GM12878 (cell line): Measurements from ENCODE around the gene RANBP3. TPM values are rescaled to one million over a fixed set of nuclear protein-coding genes. Genes with fewer than 3 reads are reported as not detected.

ENCODE experiments used
- BHLHE40 ChIP-seq, 2 experiments: fragments of 450-650 bp in 1 of 2; IDR thresholded peaks; 2 replicates each; pipeline ENCODE4 v1.6.1; 2011 to 2017; ENCODE audit warnings: low read depth in 2 of 2, borderline replicate concordance in 1 of 2, improper control_type of control experiment in 1 of 2, low read length in 1 of 2, mild to moderate bottlenecking in 1 of 2
- CBX3 ChIP-seq: fragments of 200-600 bp; sonication (generic); IDR thresholded peaks from 2 replicates; pipeline ENCODE4 v1.6.1; 2016; ENCODE audit warnings: low read depth, borderline replicate concordance
- CEBPB ChIP-seq, 2 experiments: fragments of 150-350 bp in 1 of 2; IDR thresholded peaks; 2 replicates each; pipeline ENCODE4 v1.6.1; 2012 to 2014; ENCODE audit warnings: low read depth in 2 of 2, low read length in 2 of 2, borderline replicate concordance in 1 of 2, inconsistent platforms in 1 of 2
- CREM ChIP-seq: IDR thresholded peaks from 2 replicates; pipeline ENCODE4 v1.6.1; 2014; ENCODE audit warnings: antibody characterized with exemption, low read depth
- EGR1 ChIP-seq, 2 experiments: IDR thresholded peaks; 1 replicate in 1 of 2; 2 replicates in 1 of 2; pipeline ENCODE4 v1.6.1; 2011 to 2012; ENCODE audit warnings: low read depth in 2 of 2, low read length in 2 of 2, borderline replicate concordance in 1 of 2, mild to moderate bottlenecking in 1 of 2, moderate library complexity in 1 of 2
- IKZF1 ChIP-seq: fragments of 450-650 bp; conservative IDR thresholded peaks from 2 replicates; pipeline ENCODE4 v1.6.1; 2017; ENCODE audit warnings: antibody characterized with exemption, mild to moderate bottlenecking
- JUNB ChIP-seq: IDR thresholded peaks from 2 replicates; pipeline ENCODE4 v1.6.1; 2016; ENCODE audit warnings: antibody characterized with exemption, mild to moderate bottlenecking
- NBN ChIP-seq: fragments of 450-650 bp; IDR thresholded peaks from 2 replicates; pipeline ENCODE4 v1.6.1; 2016
- NFYB ChIP-seq: IDR thresholded peaks from 2 replicates; pipeline ENCODE4 v1.6.1; 2011; ENCODE audit warnings: low read depth, mild to moderate bottlenecking, low read length, improper control_type of control experiment, moderate library complexity; ENCODE audit not compliant: insufficient read depth
- NR2C2 ChIP-seq: IDR thresholded peaks from 2 replicates; pipeline ENCODE4 v1.6.1; 2011; ENCODE audit warnings: borderline replicate concordance, low read depth; ENCODE audit not compliant: control insufficient read depth, insufficient read length
- PAX8 ChIP-seq: fragments of 450-650 bp; IDR thresholded peaks from 2 replicates; pipeline ENCODE4 v1.6.1; 2017; ENCODE audit warnings: mild to moderate bottlenecking, moderate library complexity
- POLR2AphosphoS2 ChIP-seq: IDR thresholded peaks from 2 replicates; pipeline ENCODE4 v1.6.1; 2011; ENCODE audit warnings: low read depth, mild to moderate bottlenecking, low read length, improper control_type of control experiment, moderate library complexity
- RAD21 ChIP-seq: IDR thresholded peaks from 2 replicates; pipeline ENCODE4 v1.6.1; 2011; ENCODE audit warnings: mild to moderate bottlenecking, low read depth, low read length, moderate library complexity; ENCODE audit not compliant: insufficient read depth
- RBBP5 ChIP-seq: fragments of 200-600 bp; sonication (generic); conservative IDR thresholded peaks from 2 replicates; pipeline ENCODE4 v1.6.1; 2016
- RELA ChIP-seq: fragments of 450-650 bp; IDR thresholded peaks from 2 replicates; pipeline ENCODE4 v1.8.0; 2014; ENCODE audit warnings: borderline replicate concordance; ENCODE audit not compliant: partially characterized antibody
- SMAD1 ChIP-seq: fragments of 450-650 bp; IDR thresholded peaks from 2 replicates; pipeline ENCODE4 v1.6.1; 2018; ENCODE audit warnings: mild to moderate bottlenecking, low read depth; ENCODE audit not compliant: partially characterized antibody
- SMARCA5 ChIP-seq: fragments of 450-650 bp; IDR thresholded peaks from 2 replicates; pipeline ENCODE4 v1.6.1; 2017; ENCODE audit warnings: mild to moderate bottlenecking
- SP1 ChIP-seq: IDR thresholded peaks from one replicate; pipeline ENCODE4 v1.6.1; 2011; ENCODE audit warnings: low read depth, low read length
- TAF1 ChIP-seq: IDR thresholded peaks from 2 replicates; pipeline ENCODE4 v1.6.1; 2011; ENCODE audit warnings: mild to moderate bottlenecking, low read depth, low read length, borderline replicate concordance
- polyA plus RNA-seq, 11 experiments: library from polyadenylated mRNA; depleted of rRNA in 4 of 11; unstranded in 6 of 11; stranded (reverse) in 5 of 11; fragments of >200 nt; fragmentation: Nextera tagmentation in 4 of 11; fragmentation: Illumina TruSeq in 1 of 11; extraction: Ambion mirVana in 4 of 11; extraction: Trizol in 1 of 11; gene quantifications; 1 replicate in 1 of 11; 2 replicates in 10 of 11; pipeline versions ENCODE4 v1.2.1 to v1.2.3, GENCODE V29; 2011 to 2016; ENCODE audit warnings: inconsistent platforms in 2 of 11, missing spikeins in 2 of 11, low read depth in 1 of 11
- total RNA-seq, 4 experiments: library from RNA; depleted of rRNA in 3 of 4; stranded (reverse); fragments of >200 nt in 3 of 4; fragmentation: Illumina TruSeq in 1 of 4; extraction: Trizol in 1 of 4; gene quantifications; 2 replicates each; pipeline versions ENCODE4 v1.2.1 to v1.2.3, GENCODE V29; 2013 to 2021
- TF ChIP-seq, protein P1 (sequence below): fragments of 450-650 bp; IDR thresholded peaks from 2 replicates; pipeline ENCODE4 v1.6.1; 2016; ENCODE audit warnings: mild to moderate bottlenecking, moderate library complexity, borderline replicate concordance
- TF ChIP-seq, protein P2 (sequence below): IDR thresholded peaks from 2 replicates; pipeline ENCODE4 v1.6.1; 2011; ENCODE audit warnings: mild to moderate bottlenecking, low read depth, low read length, moderate library complexity; ENCODE audit not compliant: insufficient replicate concordance
- TF ChIP-seq, protein P3 (sequence below): fragments of 450-650 bp; IDR thresholded peaks from 2 replicates; pipeline ENCODE4 v1.6.1; 2016; ENCODE audit warnings: mild to moderate bottlenecking
- TF ChIP-seq, protein P4 (sequence below): fragments of 150-350 bp; IDR thresholded peaks from 2 replicates; pipeline ENCODE4 v1.6.1; 2014; ENCODE audit warnings: mild to moderate bottlenecking, low read depth, low read length

RANBP3 gene
- total and polyA plus RNA-seq, 10 of the 15 experiments (the other 5 are each of a cell fraction or from before 2014, with no cell fraction given): 1.1 to 81.6 (median 60.0) TPM

DNA sequence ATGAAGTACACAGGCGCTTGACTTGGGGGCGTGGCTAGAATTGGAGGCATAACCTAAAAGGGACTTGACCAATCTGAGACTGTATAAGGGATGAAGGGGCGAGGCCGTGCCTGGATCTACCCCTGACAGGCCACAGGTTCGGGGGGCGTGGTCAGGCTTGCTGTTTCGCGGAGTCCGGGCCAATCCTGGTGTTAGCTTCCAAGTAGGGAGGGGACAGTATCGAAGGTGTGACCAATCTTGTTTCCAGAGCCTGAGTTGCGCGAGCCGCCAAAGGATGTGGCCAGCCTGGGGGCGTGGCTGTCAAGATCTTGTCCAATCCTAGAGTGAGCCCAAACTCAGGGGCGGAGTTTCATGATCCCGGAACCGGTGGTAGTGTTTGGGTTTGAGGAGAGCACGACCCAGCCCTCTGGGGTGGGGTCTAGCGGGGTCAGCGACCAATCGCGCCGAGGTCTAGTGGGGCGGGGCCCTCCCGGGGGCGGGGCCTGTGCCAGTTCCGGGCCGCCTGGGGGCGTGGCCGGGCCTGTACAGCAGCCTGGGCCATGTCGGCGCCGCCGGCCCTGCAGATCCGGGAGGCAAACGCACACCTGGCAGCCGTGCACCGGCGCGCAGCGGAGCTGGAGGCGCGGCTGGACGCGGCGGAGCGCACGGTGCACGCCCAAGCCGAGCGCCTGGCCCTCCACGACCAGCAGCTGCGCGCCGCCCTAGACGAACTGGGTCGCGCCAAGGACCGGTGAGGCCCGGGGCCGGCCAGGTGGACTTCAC, 73.4 kb downstream of the RANBP3 start, which contains the start of gene VMAC (continued):
- TF ChIP-seq, protein P1, sequence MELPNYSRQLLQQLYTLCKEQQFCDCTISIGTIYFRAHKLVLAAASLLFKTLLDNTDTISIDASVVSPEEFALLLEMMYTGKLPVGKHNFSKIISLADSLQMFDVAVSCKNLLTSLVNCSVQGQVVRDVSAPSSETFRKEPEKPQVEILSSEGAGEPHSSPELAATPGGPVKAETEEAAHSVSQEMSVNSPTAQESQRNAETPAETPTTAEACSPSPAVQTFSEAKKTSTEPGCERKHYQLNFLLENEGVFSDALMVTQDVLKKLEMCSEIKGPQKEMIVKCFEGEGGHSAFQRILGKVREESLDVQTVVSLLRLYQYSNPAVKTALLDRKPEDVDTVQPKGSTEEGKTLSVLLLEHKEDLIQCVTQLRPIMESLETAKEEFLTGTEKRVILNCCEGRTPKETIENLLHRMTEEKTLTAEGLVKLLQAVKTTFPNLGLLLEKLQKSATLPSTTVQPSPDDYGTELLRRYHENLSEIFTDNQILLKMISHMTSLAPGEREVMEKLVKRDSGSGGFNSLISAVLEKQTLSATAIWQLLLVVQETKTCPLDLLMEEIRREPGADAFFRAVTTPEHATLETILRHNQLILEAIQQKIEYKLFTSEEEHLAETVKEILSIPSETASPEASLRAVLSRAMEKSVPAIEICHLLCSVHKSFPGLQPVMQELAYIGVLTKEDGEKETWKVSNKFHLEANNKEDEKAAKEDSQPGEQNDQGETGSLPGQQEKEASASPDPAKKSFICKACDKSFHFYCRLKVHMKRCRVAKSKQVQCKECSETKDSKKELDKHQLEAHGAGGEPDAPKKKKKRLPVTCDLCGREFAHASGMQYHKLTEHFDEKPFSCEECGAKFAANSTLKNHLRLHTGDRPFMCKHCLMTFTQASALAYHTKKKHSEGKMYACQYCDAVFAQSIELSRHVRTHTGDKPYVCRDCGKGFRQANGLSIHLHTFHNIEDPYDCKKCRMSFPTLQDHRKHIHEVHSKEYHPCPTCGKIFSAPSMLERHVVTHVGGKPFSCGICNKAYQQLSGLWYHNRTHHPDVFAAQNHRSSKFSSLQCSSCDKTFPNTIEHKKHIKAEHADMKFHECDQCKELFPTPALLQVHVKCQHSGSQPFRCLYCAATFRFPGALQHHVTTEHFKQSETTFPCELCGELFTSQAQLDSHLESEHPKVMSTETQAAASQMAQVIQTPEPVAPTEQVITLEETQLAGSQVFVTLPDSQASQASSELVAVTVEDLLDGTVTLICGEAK: no peak
- TF ChIP-seq SMAD1: no peak
- TF ChIP-seq NBN: no peak
- TF ChIP-seq NR2C2: no peak
- TF ChIP-seq, protein P2, sequence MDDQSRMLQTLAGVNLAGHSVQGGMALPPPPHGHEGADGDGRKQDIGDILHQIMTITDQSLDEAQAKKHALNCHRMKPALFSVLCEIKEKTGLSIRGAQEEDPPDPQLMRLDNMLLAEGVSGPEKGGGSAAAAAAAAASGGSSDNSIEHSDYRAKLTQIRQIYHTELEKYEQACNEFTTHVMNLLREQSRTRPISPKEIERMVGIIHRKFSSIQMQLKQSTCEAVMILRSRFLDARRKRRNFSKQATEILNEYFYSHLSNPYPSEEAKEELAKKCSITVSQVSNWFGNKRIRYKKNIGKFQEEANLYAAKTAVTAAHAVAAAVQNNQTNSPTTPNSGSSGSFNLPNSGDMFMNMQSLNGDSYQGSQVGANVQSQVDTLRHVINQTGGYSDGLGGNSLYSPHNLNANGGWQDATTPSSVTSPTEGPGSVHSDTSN: peak; percentile 33
- TF ChIP-seq CREM: no peak
- TF ChIP-seq CBX3: no peak
- peak; percentile 82 for TF ChIP-seq NFYB
- TF ChIP-seq JUNB: no peak
- no peak for TF ChIP-seq CEBPB (IDR thresholded peaks at IDR 0.05; ENCODE audit: borderline replicate concordance in 1 of 2, low read depth in 2 of 2, low read length in 2 of 2)
- TF ChIP-seq SMARCA5: 0 out of 2 replicates have a peak, but pooled peaks have one; percentile 15
- TF ChIP-seq BHLHE40 (IDR thresholded peaks at IDR 0.05; ENCODE audit: borderline replicate concordance in 1 of 2, low read depth in 2 of 2, low read length in 1 of 2): peak in 1 of 2 experiments; percentile 58; a peak in 3 of 4 replicates
- TF ChIP-seq SP1: peak; percentile 88
- peak; percentile 63; the same call in 1 of the 2 replicates for TF ChIP-seq TAF1
- no peak for TF ChIP-seq RAD21
- no peak; the same call in 1 of the 2 replicates for TF ChIP-seq POLR2AphosphoS2
- no peak for TF ChIP-seq PAX8
- no peak for TF ChIP-seq EGR1 (IDR thresholded peaks at IDR 0.05; ENCODE audit: borderline replicate concordance in 1 of 2, low read depth in 2 of 2, low read length in 2 of 2)
- TF ChIP-seq, protein P3, sequence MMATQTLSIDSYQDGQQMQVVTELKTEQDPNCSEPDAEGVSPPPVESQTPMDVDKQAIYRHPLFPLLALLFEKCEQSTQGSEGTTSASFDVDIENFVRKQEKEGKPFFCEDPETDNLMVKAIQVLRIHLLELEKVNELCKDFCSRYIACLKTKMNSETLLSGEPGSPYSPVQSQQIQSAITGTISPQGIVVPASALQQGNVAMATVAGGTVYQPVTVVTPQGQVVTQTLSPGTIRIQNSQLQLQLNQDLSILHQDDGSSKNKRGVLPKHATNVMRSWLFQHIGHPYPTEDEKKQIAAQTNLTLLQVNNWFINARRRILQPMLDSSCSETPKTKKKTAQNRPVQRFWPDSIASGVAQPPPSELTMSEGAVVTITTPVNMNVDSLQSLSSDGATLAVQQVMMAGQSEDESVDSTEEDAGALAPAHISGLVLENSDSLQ: peak; percentile 92
- peak; percentile 30 for TF ChIP-seq RELA
- peak; percentile 48 for TF ChIP-seq IKZF1
- TF ChIP-seq, protein P4, sequence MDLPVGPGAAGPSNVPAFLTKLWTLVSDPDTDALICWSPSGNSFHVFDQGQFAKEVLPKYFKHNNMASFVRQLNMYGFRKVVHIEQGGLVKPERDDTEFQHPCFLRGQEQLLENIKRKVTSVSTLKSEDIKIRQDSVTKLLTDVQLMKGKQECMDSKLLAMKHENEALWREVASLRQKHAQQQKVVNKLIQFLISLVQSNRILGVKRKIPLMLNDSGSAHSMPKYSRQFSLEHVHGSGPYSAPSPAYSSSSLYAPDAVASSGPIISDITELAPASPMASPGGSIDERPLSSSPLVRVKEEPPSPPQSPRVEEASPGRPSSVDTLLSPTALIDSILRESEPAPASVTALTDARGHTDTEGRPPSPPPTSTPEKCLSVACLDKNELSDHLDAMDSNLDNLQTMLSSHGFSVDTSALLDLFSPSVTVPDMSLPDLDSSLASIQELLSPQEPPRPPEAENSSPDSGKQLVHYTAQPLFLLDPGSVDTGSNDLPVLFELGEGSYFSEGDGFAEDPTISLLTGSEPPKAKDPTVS: no peak
- TF ChIP-seq RBBP5: no peak
